Muscle layer of duodenum (tissue), 2 donors: ENCODE results near the gene JCHAIN.
A peak's percentile ranks its signal among the peaks of the same experiment; 100 is the strongest.

Experiments used
- H3K27ac ChIP-seq: one replicate; pipeline ENCODE4 v1.7.0; 2013; ENCODE audit warnings: mild to moderate bottlenecking, low read length
- H3K27me3 ChIP-seq: one replicate; pipeline ENCODE4 v1.7.0; 2013; ENCODE audit warnings: low read depth, mild to moderate bottlenecking, control low read depth, low read length
- H3K36me3 ChIP-seq, 2 donors: one replicate each; pipeline ENCODE4 v1.7.0; 2013; ENCODE audit warnings: low read length in 2 of 2, control low read depth in 1 of 2, mild to moderate bottlenecking in 1 of 2; ENCODE audit not compliant: insufficient read depth in 2 of 2, control insufficient read depth in 1 of 2
- H3K4me1 ChIP-seq, 2 donors: one replicate each; pipeline ENCODE4 v1.7.0; 2013; ENCODE audit warnings: low read length in 2 of 2, mild to moderate bottlenecking in 2 of 2, control low read depth in 1 of 2, moderate library complexity in 1 of 2; ENCODE audit not compliant: insufficient read depth in 2 of 2, control insufficient read depth in 1 of 2
- H3K4me3 ChIP-seq, 2 donors: one replicate each; pipeline ENCODE4 v1.7.0; 2013; ENCODE audit warnings: low read length in 2 of 2, low read depth in 1 of 2, mild to moderate bottlenecking in 1 of 2
- H3K9me3 ChIP-seq, 2 donors: one replicate each; pipeline ENCODE4 v1.7.0; 2013; ENCODE audit warnings: low read length in 2 of 2, control low read depth in 1 of 2, mild to moderate bottlenecking in 1 of 2; ENCODE audit not compliant: control insufficient read depth in 1 of 2
- donor health status: healthy.

JCHAIN gene

GRCh38 chr4:70666369-70666768 is at the start of gene JCHAIN:
JCHAIN (minus strand) TSS chr4:70666508; CDS start chr4:70666490, 18 bp downstream.
- peak within 1 kb of the TSS; percentile 8 for H3K27ac ChIP-seq
- H3K36me3 ChIP-seq: no peaks in the 10 kb centered on the region
- no peak within 1 kb of the TSS for H3K4me3 ChIP-seq
- no peaks in the 10 kb centered on the region for H3K4me1 ChIP-seq
- H3K9me3 ChIP-seq: no peaks in the 10 kb centered on the region
- no peaks in the 10 kb centered on the region for H3K27me3 ChIP-seq

DNA sequence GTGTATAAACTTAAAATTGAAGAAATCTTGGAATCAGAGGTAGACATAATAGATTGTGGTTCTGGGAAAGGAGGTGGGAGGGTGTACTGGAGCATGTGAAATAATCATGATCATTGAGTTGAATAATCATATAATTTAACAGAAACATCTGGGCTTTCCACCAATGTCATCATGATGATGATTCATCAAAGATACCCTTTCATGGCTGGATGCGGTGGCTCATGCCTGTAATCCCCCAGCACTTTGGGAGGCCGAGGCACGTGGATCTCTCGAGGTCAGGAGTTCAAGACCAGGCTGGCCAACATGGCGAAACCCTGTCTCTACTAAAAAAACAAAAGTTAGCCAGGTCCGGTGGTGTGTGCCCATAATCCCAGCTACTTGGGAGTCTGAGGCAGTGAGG is 48.8 kb upstream of the JCHAIN start:
- Histone ChIP-seq H3K9me3 (no peaks in the 10 kb centered on the region), H3K27ac (no peak overlapping the region), H3K4me1 (peaks cover 0 to 4% of the 10 kb centered on the region in 2 donors), H3K4me3 (no peak overlapping the region), H3K27me3 (no peaks in the 10 kb centered on the region), H3K36me3 (no peaks in the 10 kb centered on the region)

GRCh38 chr4:70714079-70714887 is 48.0 kb upstream of the JCHAIN start:
- Histone ChIP-seq H3K27me3 (no peaks in the 10 kb centered on the region), H3K27ac (no peak overlapping the region), H3K4me1 (peaks cover 2 to 4% of the 10 kb centered on the region in 2 donors), H3K9me3 (no peaks in the 10 kb centered on the region), H3K36me3 (no peaks in the 10 kb centered on the region), H3K4me3 (no peak overlapping the region)

- H3K4me3 ChIP-seq: no peak overlapping the region
- no peaks in the 10 kb centered on the region for H3K9me3 ChIP-seq
- peaks cover 2 to 4% of the 10 kb centered on the region in 2 donors for H3K4me1 ChIP-seq
- H3K27ac ChIP-seq: no peak overlapping the region
- H3K36me3 ChIP-seq: no peaks in the 10 kb centered on the region
- no peaks in the 10 kb centered on the region for H3K27me3 ChIP-seq
These were observed 47.3 kb upstream of the JCHAIN start for GRCh38 chr4:70713453-70714078.

DNA sequence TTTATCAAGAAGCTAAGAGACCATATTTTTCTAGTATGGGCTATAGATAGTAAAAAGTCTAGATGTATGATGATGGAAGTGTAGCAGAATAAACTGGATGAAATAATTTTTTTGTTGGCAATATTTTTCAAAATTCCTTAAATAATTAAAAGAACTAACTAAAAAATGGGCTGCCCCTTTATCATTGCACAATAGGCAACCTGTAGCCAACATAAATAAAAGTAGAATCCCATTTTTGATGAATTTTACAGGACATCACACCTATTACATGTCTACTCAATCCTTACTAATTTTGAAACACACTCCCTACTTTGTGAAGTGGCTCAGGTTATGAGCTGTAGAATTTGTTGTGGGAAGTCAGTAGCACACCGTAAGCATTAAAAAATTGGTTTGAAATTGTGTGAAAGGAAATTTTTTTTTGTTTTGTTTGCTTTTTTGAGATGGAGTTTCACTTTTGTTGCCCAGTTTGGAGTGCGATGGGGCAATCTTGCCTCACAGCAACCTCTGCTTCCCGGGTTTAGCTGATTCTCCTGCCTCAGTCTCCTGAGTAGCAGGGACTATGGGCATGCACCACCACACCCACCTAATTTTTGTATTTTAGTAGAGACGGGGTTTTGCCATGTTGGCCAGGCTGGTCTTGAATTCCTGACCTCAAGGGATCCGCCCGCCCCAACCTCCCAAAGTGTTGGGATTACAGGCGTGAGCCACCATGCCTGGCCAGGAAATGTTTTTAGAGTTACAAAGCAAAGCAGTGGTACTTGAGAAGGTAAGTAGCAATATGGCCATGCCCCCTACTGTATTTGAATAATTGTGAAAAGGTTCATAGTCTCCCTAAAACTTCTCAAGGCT is 46.5 kb upstream of the JCHAIN start:
- no peak overlapping the region for H3K4me3 ChIP-seq
- H3K27ac ChIP-seq: no peak overlapping the region
- H3K4me1 ChIP-seq: peaks cover 2 to 4% of the 10 kb centered on the region in 2 donors
- no peaks in the 10 kb centered on the region for H3K9me3 ChIP-seq
- no peaks in the 10 kb centered on the region for H3K36me3 ChIP-seq
- H3K27me3 ChIP-seq: no peaks in the 10 kb centered on the region

- Histone ChIP-seq H3K4me1 (peaks cover 2 to 4% of the 10 kb centered on the region in 2 donors), H3K27ac (no peak overlapping the region), H3K36me3 (no peaks in the 10 kb centered on the region), H3K9me3 (no peaks in the 10 kb centered on the region), H3K4me3 (no peak overlapping the region), H3K27me3 (no peaks in the 10 kb centered on the region)
These were observed 45.8 kb upstream of the JCHAIN start for GRCh38 chr4:70712150-70712549.

DNA sequence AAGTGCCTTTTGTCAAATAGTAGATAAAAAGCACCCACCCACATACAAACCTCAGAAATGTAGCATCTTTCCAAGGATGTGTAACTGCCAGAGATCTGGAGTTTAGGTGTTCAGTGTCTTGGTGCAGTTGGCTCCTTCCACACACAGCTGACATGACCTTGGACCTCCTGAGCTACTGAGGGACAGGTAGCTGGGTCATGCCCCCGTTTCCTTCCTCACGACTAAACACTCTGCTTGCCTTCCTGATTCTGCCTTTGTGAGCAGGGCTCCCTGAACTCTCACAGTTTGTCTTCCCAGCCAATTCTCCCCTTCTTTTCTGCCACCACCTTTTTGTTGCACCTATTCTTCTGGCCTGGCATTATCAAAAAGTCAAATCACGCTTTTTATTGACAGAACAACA is 45.3 kb upstream of the JCHAIN start:
- Histone ChIP-seq H3K4me3 (no peak overlapping the region), H3K27me3 (no peaks in the 10 kb centered on the region), H3K9me3 (no peaks in the 10 kb centered on the region), H3K36me3 (no peaks in the 10 kb centered on the region), H3K4me1 (peaks cover 5 to 6% of the 10 kb centered on the region in 2 donors), H3K27ac (no peak overlapping the region)

GRCh38 chr4:70709611-70710205 is 43.4 kb upstream of the JCHAIN start:
- Histone ChIP-seq H3K4me3 (no peak overlapping the region), H3K9me3 (no peaks in the 10 kb centered on the region), H3K36me3 (no peaks in the 10 kb centered on the region), H3K27ac (no peak overlapping the region), H3K27me3 (no peaks in the 10 kb centered on the region), H3K4me1 (peaks cover 8 to 15% of the 10 kb centered on the region in 2 donors)

GRCh38 chr4:70706516-70706915 is 40.2 kb upstream of the JCHAIN start:
- peak overlapping the region; percentile 83 to 85 for H3K4me3 ChIP-seq
- no peaks in the 10 kb centered on the region for H3K27me3 ChIP-seq
- no peaks in the 10 kb centered on the region for H3K9me3 ChIP-seq
- peak overlapping the region; percentile 90 for H3K27ac ChIP-seq
- H3K4me1 ChIP-seq: peaks cover 8 to 11% of the 10 kb centered on the region in 2 donors
- no peaks in the 10 kb centered on the region for H3K36me3 ChIP-seq

DNA sequence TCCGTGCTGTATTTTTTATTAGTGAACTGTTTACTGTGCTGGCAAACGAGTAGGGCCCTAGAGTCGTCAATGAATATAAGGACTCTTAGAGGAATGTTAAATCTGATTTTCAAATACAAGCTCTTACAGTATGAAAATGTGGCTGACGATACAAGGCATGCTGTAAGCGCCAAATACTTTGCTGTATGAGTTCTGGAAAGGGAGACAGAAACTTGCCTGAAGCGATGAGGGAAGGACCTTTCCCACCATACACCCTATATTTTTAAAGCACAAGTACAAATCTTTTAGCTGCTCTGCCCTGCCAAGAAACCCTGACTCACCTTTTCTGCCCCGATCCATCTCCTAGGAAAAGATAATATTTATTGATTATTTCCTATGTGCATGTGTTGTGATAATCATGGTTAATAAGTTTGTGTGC is 39.7 kb upstream of the JCHAIN start:
- Histone ChIP-seq H3K27me3 (no peaks in the 10 kb centered on the region), H3K4me1 (peaks cover 8 to 11% of the 10 kb centered on the region in 2 donors), H3K9me3 (no peaks in the 10 kb centered on the region), H3K27ac (peak overlapping the region; percentile 90), H3K36me3 (no peaks in the 10 kb centered on the region), H3K4me3 (peak overlapping the region; percentile 83 to 85)
